VCaP (cell line): Measurements from ENCODE around the gene ECHS1.

Experiments used
- H3K27ac ChIP-seq: fragments of 450-650 bp; 2 replicates; pipeline ENCODE4 v1.5.1; 2017
- TF ChIP-seq, protein P1 (sequence below): fragments of 450-650 bp; conservative IDR thresholded peaks from 2 replicates; pipeline ENCODE4 v1.5.1; 2017; ENCODE audit warnings: mild to moderate bottlenecking, moderate library complexity

The ECHS1 gene

DNA sequence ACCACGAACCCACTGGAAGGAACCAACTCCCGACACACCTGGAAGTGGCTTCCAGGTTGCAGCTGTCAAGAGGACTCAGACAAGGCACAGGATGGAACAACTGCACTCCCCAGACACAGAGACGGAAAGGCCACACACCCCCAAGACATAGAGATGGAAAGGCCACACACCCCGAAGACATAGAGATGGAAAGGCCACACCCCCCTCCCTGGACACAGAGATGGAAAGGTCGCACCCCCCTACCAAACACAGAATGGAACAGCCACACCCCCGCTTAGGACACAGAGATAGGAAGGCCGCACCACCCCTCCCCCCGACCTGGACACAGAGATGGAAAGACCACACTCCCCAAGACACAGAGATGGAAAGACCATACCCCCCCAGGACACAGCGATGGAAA lies 56.9 kb downstream of the ECHS1 start:
- TF ChIP-seq, protein P1, sequence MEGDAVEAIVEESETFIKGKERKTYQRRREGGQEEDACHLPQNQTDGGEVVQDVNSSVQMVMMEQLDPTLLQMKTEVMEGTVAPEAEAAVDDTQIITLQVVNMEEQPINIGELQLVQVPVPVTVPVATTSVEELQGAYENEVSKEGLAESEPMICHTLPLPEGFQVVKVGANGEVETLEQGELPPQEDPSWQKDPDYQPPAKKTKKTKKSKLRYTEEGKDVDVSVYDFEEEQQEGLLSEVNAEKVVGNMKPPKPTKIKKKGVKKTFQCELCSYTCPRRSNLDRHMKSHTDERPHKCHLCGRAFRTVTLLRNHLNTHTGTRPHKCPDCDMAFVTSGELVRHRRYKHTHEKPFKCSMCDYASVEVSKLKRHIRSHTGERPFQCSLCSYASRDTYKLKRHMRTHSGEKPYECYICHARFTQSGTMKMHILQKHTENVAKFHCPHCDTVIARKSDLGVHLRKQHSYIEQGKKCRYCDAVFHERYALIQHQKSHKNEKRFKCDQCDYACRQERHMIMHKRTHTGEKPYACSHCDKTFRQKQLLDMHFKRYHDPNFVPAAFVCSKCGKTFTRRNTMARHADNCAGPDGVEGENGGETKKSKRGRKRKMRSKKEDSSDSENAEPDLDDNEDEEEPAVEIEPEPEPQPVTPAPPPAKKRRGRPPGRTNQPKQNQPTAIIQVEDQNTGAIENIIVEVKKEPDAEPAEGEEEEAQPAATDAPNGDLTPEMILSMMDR: no peak
- no peak overlapping the region for H3K27ac ChIP-seq

DNA sequence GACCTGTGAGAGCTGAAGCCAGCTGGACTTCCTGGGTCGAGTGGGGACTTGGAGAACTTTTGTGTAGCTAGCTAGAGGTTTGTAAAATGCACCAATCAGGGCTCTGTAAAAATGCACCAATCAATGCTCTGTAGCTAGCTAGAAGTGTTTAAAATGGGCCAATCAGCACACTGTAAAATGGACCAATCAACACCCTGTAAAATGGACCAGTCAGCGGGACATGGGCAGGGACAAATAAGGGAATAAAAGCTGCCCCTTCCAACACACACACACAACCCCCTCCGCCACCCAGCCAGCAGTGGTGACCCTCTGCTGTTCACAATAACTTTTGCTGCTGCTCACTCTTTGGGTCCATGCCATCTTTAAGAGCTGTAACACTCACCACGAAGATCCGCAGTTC lies 57.3 kb downstream of the ECHS1 start:
- H3K27ac ChIP-seq: no peak overlapping the region
- TF ChIP-seq, protein P1: no peak

DNA sequence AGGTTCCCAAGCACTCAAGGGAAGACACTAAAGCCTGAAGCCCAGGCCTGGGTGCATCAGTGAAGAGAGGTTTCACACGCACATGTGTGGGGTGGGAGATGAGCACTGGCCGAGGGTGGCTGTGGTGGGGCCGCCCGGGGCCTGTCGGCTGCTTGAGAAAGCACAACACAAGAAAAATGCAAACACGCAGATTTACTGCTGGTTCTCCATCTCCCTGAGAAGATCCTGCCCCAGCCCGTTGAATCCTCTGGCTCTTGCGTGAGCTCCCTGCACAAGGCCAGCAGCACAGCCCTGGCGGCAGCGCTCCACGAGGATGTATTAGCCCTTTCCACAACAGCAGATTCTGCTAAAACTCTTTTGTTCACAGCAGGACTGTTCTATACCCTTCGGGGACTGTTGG lies 58.2 kb downstream of the ECHS1 start:
- no peak overlapping the region for H3K27ac ChIP-seq
- TF ChIP-seq, protein P1: no peak

DNA sequence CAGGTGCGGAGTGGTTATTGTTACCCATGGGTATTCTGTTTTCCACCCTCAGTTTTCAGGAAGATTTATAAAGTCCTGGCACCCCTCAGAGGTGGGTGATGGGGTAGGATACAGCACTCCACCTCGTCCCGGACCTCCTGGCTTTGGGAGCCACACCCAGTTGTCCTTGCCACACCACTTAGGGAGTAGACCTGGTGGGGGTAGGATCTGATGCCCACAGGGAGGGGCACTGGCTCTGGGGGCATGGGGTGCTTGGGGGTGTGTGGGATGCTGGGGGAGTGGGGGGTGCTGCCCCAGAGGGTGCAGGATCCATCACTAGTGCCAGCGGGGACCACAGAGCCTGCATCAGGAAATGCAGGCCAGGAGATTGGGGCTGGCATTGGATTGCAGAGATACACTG lies 60.0 kb downstream of the ECHS1 start:
- no peak overlapping the region for H3K27ac ChIP-seq
- TF ChIP-seq, protein P1: no peak

DNA sequence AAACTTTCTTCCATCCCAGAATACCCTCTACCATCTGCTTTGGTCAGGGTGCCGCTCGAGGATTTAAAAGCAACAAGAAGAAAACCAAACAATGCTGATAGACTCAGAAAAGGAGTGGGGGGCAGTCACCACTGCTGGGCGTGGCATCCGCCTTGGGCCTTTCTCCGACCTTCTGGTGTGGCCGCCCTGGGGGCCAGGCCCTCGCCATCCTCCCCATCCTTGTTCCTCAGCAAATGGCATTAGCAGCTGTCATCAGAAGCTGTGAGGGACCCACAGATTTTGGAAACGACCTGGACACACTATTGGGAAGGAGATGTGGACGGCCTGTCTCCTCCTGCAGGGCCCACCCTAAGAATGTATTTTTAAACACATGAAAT lies 60.4 kb downstream of the ECHS1 start:
- TF ChIP-seq, protein P1: no peak
- no peak overlapping the region for H3K27ac ChIP-seq
